Stimulated activated naive CD8-positive, alpha-beta T cell treated with anti-CD3 and anti-CD28 coated beads, Interleukin-15, Interleukin-2, amounts not matched to agents 100 ng/mL and 50 ng/mL, for 24 hours (primary cell): ENCODE results near the gene DNLZ.
A peak's percentile ranks its signal among the peaks of the same experiment; 100 is the strongest.

Experiments
- H3K27ac Mint-ChIP-seq: one replicate; pipeline ENCODE4 v1.8.0; 2021; ENCODE audit warnings: mild to moderate bottlenecking, mixed read lengths
- H3K27me3 Mint-ChIP-seq: one replicate; pipeline ENCODE4 v1.8.0; 2021; ENCODE audit warnings: mixed read lengths
- H3K36me3 Mint-ChIP-seq: one replicate; pipeline ENCODE4 v1.8.0; 2021; ENCODE audit warnings: low read depth, mixed read lengths
- H3K4me1 Mint-ChIP-seq: one replicate; pipeline ENCODE4 v1.8.0; 2021; ENCODE audit warnings: low read depth, mixed read lengths
- H3K4me3 Mint-ChIP-seq: one replicate; pipeline ENCODE4 v1.8.0; 2021; ENCODE audit warnings: mild to moderate bottlenecking, mixed read lengths
- H3K9me3 Mint-ChIP-seq: one replicate; pipeline ENCODE4 v1.8.0; 2021; ENCODE audit warnings: mixed read lengths

Gene DNLZ

DNA sequence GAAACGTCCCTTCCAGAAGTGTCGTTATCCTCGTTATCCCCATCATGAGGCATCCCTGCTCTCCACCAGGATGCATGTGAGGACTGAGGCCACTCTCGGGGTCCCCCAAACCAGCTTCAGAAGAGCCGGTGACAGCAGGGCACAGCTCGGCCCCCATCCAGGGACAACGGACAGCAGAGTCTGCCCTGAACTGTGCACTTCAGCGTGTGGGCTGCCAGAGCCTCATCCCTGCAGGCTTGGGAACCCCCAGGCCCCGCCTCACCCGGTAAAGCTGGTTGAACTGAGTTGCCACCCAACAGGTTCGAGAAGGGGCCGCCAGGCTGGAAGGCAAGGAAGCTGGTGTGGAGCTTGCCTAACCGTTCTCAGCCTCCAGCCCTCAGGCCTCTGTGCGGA, 10.6 kb upstream of the DNLZ start:
- Mint-ChIP-seq H3K9me3 (no peaks in the 10 kb centered on the region), H3K27me3 (no peaks in the 10 kb centered on the region), H3K4me3 (no peak overlapping the region), H3K36me3 (no peaks in the 10 kb centered on the region), H3K4me1 (peaks cover 4% of the 10 kb centered on the region), H3K27ac (no peak overlapping the region)

DNA sequence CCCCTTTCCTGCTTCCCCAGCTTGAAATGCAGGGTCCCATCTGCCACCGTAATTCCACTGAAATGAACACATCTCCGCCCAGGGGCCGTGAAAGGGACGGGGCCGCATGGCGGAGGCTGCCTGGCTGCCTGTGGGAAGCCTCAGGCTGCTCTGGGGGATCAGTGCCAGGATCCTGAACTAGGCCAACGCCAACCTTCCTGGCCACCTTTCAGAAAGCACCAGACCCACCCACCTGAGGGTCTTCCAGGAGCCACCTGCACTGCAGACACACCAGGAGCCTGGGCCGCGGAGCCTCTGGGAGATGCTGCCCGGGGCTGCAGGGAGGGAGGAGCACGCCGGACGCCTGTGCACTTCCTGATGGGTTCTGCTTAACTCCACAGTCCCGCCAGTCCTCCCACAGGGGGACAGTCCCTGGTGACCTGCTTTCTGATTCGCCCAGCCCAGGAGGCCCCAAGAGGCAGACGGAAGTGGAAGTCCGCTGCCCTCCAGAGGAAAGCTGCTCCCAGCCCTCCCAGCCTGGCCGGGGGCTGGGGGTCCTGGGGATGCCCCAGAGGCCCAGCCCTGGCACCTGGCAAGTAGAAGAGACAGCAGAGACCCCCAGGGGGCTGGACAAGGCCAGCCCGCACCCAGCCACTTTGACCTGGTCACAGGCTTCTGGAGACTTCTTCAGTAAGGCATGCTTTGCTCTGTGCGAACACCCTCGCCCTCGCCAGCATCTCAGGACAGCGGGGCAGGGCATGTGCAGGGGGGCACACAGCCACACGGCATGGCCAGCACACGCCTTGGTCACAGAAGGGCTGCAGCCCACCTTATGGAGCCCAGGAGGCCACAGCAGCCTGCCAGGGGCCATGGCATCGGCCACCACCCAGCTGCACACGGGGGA, 10.0 kb upstream of the DNLZ start, which contains the start of gene CARD9:
Gene CARD9, minus strand, starts transcription at position 370 of the 883 bp plus-strand sequence. CDS start 1,591 bp downstream, outside the sequence.
- H3K4me1 Mint-ChIP-seq: peaks cover 4% of the 10 kb centered on the region
- no peaks in the 10 kb centered on the region for H3K9me3 Mint-ChIP-seq
- no peaks in the 10 kb centered on the region for H3K27me3 Mint-ChIP-seq
- no peak within 1 kb of the TSS for H3K27ac Mint-ChIP-seq
- no peaks in the 10 kb centered on the region for H3K36me3 Mint-ChIP-seq
- H3K4me3 Mint-ChIP-seq: peak within 1 kb of the TSS; percentile 52

DNA sequence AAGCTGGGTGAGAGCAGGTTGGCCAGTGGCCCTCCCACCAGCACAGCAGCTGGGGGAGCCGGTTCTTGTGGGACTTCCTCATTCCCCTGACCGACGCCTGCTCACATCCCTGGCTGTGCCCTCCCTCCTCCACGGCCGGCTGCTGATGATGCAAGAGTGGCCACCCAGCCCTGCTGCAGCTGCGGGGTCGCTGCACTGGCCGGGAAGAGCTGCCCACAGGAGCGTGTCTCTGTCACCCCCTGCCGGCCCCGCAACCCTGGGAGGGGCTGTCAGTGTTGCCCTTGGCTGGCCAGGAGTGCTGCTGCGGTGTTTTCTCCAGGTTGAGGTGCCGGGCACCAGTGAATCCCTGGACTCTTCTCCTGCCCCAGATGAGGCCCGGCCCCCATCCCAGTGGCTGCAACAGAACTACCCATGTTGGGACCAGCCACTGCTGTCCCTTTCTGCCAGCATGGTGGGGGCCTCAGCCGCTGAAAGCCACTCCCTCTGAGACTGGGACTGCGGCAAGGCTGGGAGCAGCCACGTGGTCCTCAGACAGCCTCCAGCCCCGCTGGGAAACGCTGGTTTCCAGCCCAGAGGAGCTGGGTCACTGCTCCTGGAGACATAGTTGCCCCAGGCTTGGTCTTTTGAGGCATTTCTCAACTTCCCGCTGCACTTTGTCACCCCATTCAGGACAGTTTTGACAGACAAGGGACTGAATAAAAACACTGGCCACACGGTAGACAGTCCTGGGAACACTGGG, 9.2 kb upstream of the DNLZ start:
- H3K27me3 Mint-ChIP-seq: no peaks in the 10 kb centered on the region
- no peak overlapping the region for H3K27ac Mint-ChIP-seq
- H3K9me3 Mint-ChIP-seq: no peaks in the 10 kb centered on the region
- no peaks in the 10 kb centered on the region for H3K36me3 Mint-ChIP-seq
- peak overlapping the region; percentile 52 for H3K4me3 Mint-ChIP-seq
- peaks cover 4% of the 10 kb centered on the region for H3K4me1 Mint-ChIP-seq

DNA sequence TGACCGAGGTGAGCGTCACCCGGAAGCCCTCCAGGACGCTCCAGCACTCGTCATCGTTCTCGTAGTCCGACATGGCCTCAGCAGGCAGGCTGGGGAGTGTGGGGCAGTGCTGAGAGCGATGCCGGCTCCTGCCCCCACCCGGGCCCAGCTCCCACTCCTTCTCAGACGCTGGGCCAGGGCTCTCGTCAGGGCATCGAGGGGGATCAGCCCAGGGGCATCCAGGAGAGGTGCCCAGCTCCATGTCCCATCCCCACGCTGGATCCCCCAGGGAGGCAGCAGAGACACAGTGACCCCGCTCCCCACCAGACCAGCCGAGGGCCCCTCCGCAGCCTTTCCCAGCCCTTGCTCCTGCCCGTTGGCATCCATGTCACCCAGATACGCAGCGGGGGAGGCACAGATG, 8.5 kb upstream of the DNLZ start:
- Mint-ChIP-seq H3K36me3 (no peaks in the 10 kb centered on the region), H3K4me3 (no peak overlapping the region), H3K27ac (no peak overlapping the region), H3K9me3 (no peaks in the 10 kb centered on the region), H3K27me3 (no peaks in the 10 kb centered on the region), H3K4me1 (peaks cover 4% of the 10 kb centered on the region)

DNA sequence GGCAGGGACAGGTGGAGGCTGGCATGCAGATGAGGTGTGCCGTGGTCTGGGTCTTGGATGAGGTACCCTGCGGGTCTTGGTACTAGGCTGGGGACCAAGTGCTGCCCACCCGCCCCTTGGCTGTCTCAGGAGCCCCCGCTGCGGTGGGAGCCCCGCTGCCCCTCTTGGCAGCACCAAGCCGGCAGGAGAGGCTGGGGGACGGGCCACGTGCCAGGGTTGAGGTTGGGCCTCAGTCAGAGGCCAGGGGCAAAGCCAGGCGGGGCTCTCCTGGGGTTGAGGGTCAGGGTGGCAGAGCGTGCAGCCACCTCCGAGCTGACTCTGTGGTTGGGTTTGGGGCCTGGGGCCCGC, 8.0 kb upstream of the DNLZ start:
- peaks cover 4% of the 10 kb centered on the region for H3K4me1 Mint-ChIP-seq
- H3K36me3 Mint-ChIP-seq: no peaks in the 10 kb centered on the region
- H3K9me3 Mint-ChIP-seq: no peaks in the 10 kb centered on the region
- H3K4me3 Mint-ChIP-seq: no peak overlapping the region
- H3K27me3 Mint-ChIP-seq: no peaks in the 10 kb centered on the region
- H3K27ac Mint-ChIP-seq: no peak overlapping the region

DNA sequence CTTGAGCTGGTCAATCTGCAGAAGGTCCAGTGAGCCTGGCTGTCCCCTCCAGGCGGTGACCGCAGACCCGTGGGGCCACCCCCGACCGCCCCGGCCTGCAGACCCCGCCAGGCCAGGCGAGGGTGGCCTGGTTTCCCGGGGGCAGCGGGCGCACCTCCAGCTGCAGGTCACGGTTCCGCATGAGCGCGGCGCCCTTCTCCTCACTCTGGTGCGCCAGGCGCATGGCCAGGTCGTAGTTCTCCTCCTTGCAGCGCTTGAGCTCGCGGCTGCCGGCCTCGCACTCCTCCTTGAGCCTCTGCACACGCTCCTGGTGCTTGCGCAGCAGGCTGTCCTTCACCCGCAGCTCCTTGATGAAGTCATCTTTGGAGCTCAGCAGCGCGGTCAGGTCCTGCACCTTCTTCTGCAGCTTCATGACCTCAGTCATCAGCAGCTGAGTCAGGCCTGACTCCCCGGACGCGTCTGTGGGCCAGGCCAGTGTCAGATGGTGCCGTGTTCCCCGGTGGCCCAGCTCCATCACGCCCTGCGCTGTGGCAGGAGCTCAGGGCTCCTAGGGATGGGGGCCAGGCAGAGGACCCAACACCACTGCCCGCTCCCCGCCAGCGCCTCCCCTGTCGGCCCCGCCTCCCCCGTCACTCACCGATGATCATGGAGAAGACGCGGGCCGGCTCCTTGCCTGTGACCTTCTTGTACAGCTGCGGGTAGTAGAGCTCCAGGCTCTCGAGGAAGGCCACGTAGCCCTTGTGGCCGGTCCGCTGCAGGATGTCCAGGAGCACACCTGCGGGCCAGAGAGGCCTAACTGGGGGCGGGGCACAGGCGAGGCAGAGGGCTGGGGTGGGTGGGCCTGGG, 7.4 kb upstream of the DNLZ start:
- H3K27me3 Mint-ChIP-seq: no peaks in the 10 kb centered on the region

DNA sequence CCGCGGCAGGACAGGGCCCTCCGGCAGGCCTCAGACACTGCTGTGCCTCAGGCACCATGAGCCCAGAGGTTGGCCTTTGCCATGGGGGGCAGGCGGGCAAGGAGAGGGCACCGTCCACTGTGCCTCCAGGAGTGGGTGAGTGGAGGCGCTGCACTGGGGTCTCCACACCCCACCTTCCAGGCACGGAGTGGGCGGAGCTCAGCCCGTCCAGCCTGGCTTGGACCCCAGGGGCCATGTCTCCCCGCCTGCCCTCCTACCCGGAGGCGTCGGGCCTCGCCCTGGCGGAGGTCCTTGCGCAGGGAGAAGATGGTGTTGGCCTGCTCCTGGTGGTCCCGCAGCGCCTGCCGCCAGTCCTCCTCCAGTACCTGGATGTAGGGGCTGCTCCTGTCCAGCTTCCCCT, 6.5 kb upstream of the DNLZ start:
- Mint-ChIP-seq H3K27ac (no peak overlapping the region), H3K4me3 (no peak overlapping the region), H3K4me1 (peaks cover 4% of the 10 kb centered on the region), H3K9me3 (no peaks in the 10 kb centered on the region), H3K27me3 (no peaks in the 10 kb centered on the region), H3K36me3 (no peaks in the 10 kb centered on the region)

More for the DNA sequence above, 7.4 kb upstream of the DNLZ start:
- no peaks in the 10 kb centered on the region for H3K36me3 Mint-ChIP-seq
- no peak overlapping the region for H3K27ac Mint-ChIP-seq
- peaks cover 4% of the 10 kb centered on the region for H3K4me1 Mint-ChIP-seq
- no peaks in the 10 kb centered on the region for H3K9me3 Mint-ChIP-seq
- H3K4me3 Mint-ChIP-seq: no peak overlapping the region

DNA sequence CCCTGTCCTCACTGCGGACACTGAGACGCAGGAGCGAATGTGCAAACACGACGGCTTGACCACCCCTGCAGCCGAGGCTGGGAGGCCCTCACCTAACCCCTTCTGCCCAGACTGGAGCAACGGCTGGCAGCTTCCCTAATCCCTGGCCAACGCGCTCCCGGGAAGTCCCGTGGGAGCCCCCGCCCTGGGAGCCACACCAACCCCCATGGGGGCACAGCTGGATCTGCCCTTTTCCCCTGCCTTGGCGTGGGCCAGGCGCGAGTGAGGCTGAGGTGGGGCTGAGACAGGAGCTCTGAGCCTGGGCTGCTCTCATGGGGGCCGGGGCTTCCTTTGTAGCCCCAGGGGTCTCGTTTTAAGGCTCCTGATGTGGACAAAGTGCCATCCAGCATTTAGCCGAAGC, 4.6 kb upstream of the DNLZ start:
- H3K36me3 Mint-ChIP-seq: no peaks in the 10 kb centered on the region
- H3K27me3 Mint-ChIP-seq: no peaks in the 10 kb centered on the region
- peaks cover 4% of the 10 kb centered on the region for H3K4me1 Mint-ChIP-seq
- no peak overlapping the region for H3K4me3 Mint-ChIP-seq
- no peaks in the 10 kb centered on the region for H3K9me3 Mint-ChIP-seq
- H3K27ac Mint-ChIP-seq: no peak overlapping the region

DNA sequence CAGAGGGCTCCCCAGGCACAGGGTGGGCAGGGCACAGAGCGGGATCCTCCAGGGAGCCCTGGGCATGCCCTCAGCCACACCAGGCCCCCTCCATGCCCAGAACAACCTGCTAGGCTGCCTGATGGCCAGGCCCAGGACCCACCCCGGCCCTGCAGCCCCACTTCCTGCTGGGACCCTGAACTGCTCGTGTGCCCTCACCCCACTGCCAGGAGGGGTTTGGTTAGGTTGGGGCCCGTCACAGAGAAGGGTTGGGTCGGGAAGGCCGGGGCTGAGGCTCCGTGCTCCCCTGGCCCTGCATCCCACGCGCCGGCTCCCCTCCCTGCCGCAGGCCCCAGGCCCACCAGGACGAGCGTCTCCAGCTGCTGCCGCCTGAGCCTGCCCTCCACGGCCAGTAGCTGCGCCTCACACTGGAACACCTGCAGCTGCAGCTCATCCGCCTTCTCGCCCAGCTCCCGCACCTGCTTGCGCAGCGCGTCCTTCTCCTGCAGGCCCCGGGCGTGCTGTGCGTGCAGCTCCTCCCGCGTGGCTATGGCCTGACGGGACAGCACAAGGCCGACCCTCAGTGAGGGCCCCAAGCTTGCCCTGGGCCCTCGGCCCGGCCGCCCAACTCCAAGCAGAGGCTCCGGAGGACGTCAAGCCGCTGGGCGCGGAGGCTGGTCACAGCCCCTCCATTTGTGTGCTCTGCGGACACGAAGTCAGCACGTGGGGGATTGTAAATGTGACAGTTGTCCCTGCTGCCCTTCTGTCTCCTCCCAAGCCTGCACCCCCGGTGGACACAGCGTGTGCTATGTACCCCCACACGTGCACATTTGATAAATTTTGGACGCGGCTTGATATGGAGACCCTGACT, 4.0 kb upstream of the DNLZ start:
- Mint-ChIP-seq H3K9me3 (no peaks in the 10 kb centered on the region), H3K27ac (no peak overlapping the region), H3K4me1 (peaks cover 4% of the 10 kb centered on the region), H3K4me3 (no peak overlapping the region), H3K27me3 (no peaks in the 10 kb centered on the region), H3K36me3 (no peaks in the 10 kb centered on the region)

DNA sequence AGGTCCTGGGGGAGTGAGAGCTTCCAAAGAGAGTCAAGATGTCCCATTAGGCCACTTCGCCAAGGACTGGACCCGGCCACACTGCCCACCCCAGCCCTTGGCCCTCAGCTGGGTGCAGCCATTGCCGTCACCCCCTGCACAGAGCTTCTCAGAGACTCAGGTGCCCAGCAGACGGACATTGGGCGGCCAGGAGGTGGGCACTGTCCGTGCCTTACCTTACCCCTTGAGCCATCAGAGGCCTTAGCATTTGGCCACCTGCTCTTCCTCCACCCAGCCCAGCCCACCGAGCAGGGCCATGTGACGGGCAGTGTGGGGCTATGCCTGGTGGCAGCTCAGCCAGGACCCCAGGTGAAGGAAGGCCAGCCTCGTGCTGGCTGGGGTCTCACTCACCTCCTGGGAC, 3.3 kb upstream of the DNLZ start:
- H3K4me3 Mint-ChIP-seq: no peak overlapping the region
- H3K4me1 Mint-ChIP-seq: peaks cover 5% of the 10 kb centered on the region
- no peaks in the 10 kb centered on the region for H3K9me3 Mint-ChIP-seq
- H3K27me3 Mint-ChIP-seq: no peaks in the 10 kb centered on the region
- no peaks in the 10 kb centered on the region for H3K36me3 Mint-ChIP-seq
- H3K27ac Mint-ChIP-seq: no peak overlapping the region

DNA sequence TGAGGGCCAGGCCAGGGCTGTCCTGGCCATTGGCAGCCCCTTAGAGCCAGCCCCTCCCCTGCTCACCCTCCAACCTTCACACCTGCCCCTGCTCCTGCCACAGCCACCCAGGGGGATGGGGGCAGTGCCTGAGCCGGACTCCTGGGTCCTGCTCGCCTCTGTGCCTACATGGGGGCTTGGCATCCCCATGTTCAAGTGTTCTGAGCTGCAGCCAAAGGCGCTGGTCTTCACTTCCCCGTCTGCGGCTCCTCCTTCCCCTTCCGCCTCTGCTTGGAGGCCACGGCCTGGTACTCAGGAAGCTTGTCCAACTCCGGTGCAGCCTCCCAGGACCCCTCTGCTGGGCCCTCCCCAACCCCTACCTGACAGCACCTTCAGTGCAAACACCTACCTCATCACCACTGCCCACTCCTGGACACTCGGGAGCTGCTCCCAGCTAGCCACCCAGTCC, 2.3 kb upstream of the DNLZ start:
- Mint-ChIP-seq H3K9me3 (no peaks in the 10 kb centered on the region), H3K4me1 (peaks cover 5% of the 10 kb centered on the region), H3K27me3 (no peaks in the 10 kb centered on the region), H3K4me3 (no peak overlapping the region), H3K27ac (no peak overlapping the region), H3K36me3 (no peaks in the 10 kb centered on the region)

DNA sequence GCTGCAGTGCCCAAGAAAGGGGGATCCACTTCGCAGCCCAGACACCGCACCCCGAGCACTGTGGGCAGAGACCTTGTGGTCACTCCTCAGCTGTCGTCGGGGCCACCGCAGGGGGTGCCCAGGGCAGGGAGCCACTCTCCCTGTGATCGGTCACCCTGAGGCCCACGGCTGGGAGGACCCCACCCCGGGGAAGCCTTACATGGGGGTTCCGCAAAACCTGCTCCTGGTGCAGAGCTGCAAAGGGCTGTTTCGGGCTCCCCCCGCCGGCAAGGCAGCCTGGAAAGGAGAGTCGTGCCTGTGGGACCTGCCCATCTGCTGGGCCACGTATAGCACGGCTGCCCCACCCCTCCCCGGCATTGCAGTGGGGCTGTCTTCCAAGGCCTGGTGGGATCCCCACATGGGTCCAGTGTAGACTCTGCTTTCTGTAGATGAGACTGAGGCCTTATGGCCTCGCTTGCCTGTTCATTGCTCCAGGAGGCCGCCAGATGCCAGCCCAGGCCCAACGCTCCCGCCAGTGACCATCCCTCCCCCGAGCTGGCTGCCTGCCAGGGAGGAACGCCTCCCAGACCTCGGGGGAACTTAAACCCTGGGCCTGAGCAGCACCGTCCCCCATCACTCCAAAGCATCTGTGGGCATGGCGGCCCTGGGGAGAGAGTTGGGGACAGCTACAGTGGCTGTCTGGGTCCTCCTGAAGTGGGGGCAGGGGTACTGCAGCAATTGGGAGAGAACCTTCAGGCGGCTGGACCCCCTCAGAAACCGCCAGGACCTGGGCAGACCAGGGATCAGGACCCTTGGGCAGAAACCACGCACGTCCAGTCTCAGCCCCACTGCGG, 1.6 kb upstream of the DNLZ start:
- Mint-ChIP-seq H3K4me3 (no peak overlapping the region), H3K9me3 (no peaks in the 10 kb centered on the region), H3K27ac (no peak overlapping the region), H3K27me3 (no peaks in the 10 kb centered on the region), H3K4me1 (peaks cover 5% of the 10 kb centered on the region), H3K36me3 (no peaks in the 10 kb centered on the region)

DNA sequence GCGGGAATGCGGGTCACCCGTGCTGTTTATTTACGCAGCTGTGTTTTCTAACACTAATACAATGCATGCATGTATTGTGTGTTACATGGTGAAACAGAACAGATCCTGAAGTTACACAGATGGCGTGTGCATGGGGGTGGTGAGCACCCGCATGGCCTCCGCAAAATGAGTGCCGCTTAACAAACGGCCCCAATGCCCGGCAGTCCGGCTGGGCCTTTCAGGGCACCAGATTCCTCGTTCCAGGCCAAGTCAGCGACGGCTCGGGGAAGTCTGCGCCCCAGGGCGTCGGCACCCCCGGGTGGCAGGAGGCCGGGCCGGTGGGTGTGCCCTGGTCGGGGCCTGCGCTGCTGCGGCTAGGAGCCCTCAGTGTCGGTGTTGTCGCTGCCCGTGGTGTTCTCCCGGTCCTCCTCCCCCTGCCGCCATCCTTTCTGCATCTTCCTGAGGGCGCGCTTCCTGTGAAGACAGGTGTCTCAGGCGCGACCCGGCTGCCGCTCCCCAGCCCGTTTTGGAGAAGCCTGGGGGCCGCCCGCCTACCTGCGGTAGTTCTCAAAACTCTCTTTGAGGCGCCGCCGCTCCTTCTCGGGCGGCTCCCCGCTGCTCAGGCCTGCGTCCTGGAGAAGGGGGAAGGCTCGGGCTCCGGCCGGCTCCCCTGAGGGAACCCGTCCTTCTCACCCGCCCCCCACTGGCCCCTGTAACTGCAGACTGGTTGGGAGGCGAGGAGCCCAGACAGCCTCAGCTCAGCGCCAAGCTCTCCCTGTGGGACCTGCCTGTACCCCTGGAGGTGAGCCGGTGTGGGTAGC, 605 bp upstream of the DNLZ start:
- H3K27me3 Mint-ChIP-seq: no peaks in the 10 kb centered on the region
- H3K36me3 Mint-ChIP-seq: no peaks in the 10 kb centered on the region
- no peak overlapping the region for H3K4me3 Mint-ChIP-seq
- no peak overlapping the region for H3K27ac Mint-ChIP-seq
- no peaks in the 10 kb centered on the region for H3K9me3 Mint-ChIP-seq
- H3K4me1 Mint-ChIP-seq: peaks cover 5% of the 10 kb centered on the region
